Spleen (tissue), 7 donors: ENCODE data around the gene NEURL1.

Source experiments
- POLR2A ChIP-seq, 3 donors: fragments of 450-650 bp; IDR thresholded peaks; one replicate each; pipeline ENCODE4 v1.5.1; 2017; ENCODE audit warnings: antibody characterized with exemption in 3 of 3, mild to moderate bottlenecking in 1 of 3
- POLR2AphosphoS5 ChIP-seq, 3 donors: sonication (generic); formaldehyde crosslinking; IDR thresholded peaks; one replicate each; pipeline ENCODE4 v1.5.1; 2017; ENCODE audit warnings: antibody characterized with exemption in 3 of 3
- TF ChIP-seq, protein P1 (sequence below), 11 experiments: fragments of 200-600 bp in 7 of 11; fragments of 450-650 bp in 4 of 11; sonication (generic) in 4 of 11; IDR thresholded peaks in 8 of 11; conservative IDR thresholded peaks in 3 of 11; 1 replicate in 7 of 11; 2 replicates in 4 of 11; pipeline versions ENCODE4 v1.4.0 to v1.8.0; 2016 to 2021; ENCODE audit warnings: antibody characterized with exemption in 11 of 11, inconsistent platforms in 4 of 11, mild to moderate bottlenecking in 1 of 11
- donor health status: DM: no; HTN: no; CAD: no; lungs with moderate emphysema.
- donor health status: DM: no; HTN: no; CAD: no.
- donor health status: DM: no; HTN: no; CAD: no.

GRCh38 chr10:103629581-103629980 is 136.1 kb downstream of the NEURL1 start:
- TF ChIP-seq, protein P1, sequence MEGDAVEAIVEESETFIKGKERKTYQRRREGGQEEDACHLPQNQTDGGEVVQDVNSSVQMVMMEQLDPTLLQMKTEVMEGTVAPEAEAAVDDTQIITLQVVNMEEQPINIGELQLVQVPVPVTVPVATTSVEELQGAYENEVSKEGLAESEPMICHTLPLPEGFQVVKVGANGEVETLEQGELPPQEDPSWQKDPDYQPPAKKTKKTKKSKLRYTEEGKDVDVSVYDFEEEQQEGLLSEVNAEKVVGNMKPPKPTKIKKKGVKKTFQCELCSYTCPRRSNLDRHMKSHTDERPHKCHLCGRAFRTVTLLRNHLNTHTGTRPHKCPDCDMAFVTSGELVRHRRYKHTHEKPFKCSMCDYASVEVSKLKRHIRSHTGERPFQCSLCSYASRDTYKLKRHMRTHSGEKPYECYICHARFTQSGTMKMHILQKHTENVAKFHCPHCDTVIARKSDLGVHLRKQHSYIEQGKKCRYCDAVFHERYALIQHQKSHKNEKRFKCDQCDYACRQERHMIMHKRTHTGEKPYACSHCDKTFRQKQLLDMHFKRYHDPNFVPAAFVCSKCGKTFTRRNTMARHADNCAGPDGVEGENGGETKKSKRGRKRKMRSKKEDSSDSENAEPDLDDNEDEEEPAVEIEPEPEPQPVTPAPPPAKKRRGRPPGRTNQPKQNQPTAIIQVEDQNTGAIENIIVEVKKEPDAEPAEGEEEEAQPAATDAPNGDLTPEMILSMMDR (IDR thresholded peaks at IDR 0.05 in 8 of 11, conservative IDR thresholded peaks at IDR 0.05 in 3 of 11) = no peak
- TF ChIP-seq POLR2A (IDR thresholded peaks at IDR 0.05) (no peak), POLR2AphosphoS5 (IDR thresholded peaks at IDR 0.05) (no peak)
